ENCODE measurements around the gene FLT1.

The FLT1 gene

GRCh38 chr13:28526876-28527275, 31.9 kb upstream of the FLT1 start:
- DNase-seq (ENCODE audit: low read depth), result no peak

GRCh38 chr13:28522871-28523270, 27.9 kb upstream of the FLT1 start:
- DNase-seq (ENCODE audit: low read depth), result no peak

GRCh38 chr13:28513745-28514144, 18.8 kb upstream of the FLT1 start:
- no peak for DNase-seq (ENCODE audit: low read depth)

GRCh38 chr13:28510542-28510941, 15.6 kb upstream of the FLT1 start:
- no peak for DNase-seq (ENCODE audit: low read depth)

GRCh38 chr13:28510066-28510465, 15.1 kb upstream of the FLT1 start:
- DNase-seq (ENCODE audit: low read depth), result no peak

GRCh38 chr13:28505543-28506135, 10.7 kb upstream of the FLT1 start:
- no peak for DNase-seq (ENCODE audit: low read depth)

GRCh38 chr13:28503182-28503967, 8.4 kb upstream of the FLT1 start:
- no peak for DNase-seq (ENCODE audit: low read depth)

GRCh38 chr13:28501547-28501946, 6.6 kb upstream of the FLT1 start:
- DNase-seq (ENCODE audit: low read depth), result no peak

GRCh38 chr13:28499609-28500008, 4.7 kb upstream of the FLT1 start:
- no peak for DNase-seq (ENCODE audit: low read depth)

- DNase-seq (ENCODE audit: low read depth), result no peak
Observed at GRCh38 chr13:28498481-28499115, 3.7 kb upstream of the FLT1 start.

- DNase-seq (ENCODE audit: low read depth), result no peak
Observed at GRCh38 chr13:28497143-28497876, 2.4 kb upstream of the FLT1 start.

- DNase-seq (ENCODE audit: low read depth), result no peak
Observed at GRCh38 chr13:28496188-28496564, 1.2 kb upstream of the FLT1 start.

GRCh38 chr13:28495538-28496187, 735 bp upstream of the FLT1 start:
- DNase-seq (ENCODE audit: low read depth), result no peak

GRCh38 chr13:28494504-28494777, 487 bp downstream of the FLT1 start:
- no peak for DNase-seq (ENCODE audit: low read depth)

- DNase-seq (ENCODE audit: low read depth), result no peak
Observed at GRCh38 chr13:28493740-28494503, 1.0 kb downstream of the FLT1 start.

GRCh38 chr13:28492569-28493367, 2.2 kb downstream of the FLT1 start:
- DNase-seq (ENCODE audit: low read depth), result no peak

GRCh38 chr13:28490061-28490460, 4.9 kb downstream of the FLT1 start:
- no peak for DNase-seq (ENCODE audit: low read depth)

GRCh38 chr13:28489524-28489931, 5.4 kb downstream of the FLT1 start:
- DNase-seq (ENCODE audit: low read depth), result no peak

- DNase-seq (ENCODE audit: low read depth), result no peak
Observed at GRCh38 chr13:28488376-28489005, 6.4 kb downstream of the FLT1 start.

- DNase-seq (ENCODE audit: low read depth), result no peak
Observed at GRCh38 chr13:28485996-28486543, 8.9 kb downstream of the FLT1 start.
